Measurements from ENCODE around the gene PITPNB. TPM values are rescaled to one million over a fixed set of nuclear protein-coding genes. Genes with fewer than 3 reads are reported as not detected.
A peak's percentile ranks its signal among the peaks of the same experiment; 100 is the strongest.

The PITPNB gene
- total RNA-seq, 1 donor, result 30.8 TPM

DNA sequence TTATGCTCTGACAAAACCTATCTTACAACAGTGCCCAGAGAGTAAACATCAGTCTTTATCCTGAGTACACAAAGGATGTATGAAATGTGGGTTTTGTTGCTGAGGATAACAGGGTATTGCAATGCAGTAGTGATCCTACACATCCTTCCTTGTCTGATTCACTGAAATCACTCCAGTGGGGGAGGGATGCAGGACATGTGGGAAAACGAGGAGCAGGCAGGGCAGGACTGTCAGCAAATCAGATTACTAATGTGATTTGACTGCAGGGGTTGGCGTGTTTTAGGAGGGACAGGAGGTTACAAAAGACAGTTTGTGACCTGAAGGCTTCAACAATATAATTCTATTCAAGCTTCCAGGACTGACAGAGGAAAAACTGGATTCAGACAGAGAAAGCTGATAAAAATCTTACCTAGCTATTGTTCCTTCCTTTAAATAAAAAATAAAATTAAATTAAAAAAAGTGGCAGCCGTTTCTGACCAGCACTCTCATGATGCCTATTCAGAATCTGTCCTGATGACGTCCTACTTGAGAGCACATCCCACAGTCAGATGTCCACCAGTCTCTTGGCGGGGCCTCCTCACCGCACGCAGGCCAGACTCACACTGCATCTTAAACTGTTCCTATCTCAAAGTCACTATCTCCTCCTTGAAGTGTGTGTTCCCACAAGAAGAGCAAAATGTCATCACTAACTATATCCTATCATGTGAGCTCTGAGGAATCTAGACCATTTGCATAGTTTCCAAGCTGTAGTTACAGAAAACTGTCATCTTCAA is 66.9 kb downstream of the PITPNB start:
- no peaks in the 10 kb centered on the region for H3K27me3 ChIP-seq (ENCODE audit: insufficient read depth, low read length)
- no peaks in the 10 kb centered on the region for H4K20me1 ChIP-seq (ENCODE audit: insufficient read depth, low read length)
- H3K9me3 ChIP-seq (ENCODE audit: low read depth, low read length), result no peaks in the 10 kb centered on the region
- H3K27ac ChIP-seq (ENCODE audit: low read depth, low read length), result no peak overlapping the region
- no peak for DNase-seq (ENCODE audit: insufficient read length, low spot score, missing footprints)
- TF ChIP-seq, protein P1, sequence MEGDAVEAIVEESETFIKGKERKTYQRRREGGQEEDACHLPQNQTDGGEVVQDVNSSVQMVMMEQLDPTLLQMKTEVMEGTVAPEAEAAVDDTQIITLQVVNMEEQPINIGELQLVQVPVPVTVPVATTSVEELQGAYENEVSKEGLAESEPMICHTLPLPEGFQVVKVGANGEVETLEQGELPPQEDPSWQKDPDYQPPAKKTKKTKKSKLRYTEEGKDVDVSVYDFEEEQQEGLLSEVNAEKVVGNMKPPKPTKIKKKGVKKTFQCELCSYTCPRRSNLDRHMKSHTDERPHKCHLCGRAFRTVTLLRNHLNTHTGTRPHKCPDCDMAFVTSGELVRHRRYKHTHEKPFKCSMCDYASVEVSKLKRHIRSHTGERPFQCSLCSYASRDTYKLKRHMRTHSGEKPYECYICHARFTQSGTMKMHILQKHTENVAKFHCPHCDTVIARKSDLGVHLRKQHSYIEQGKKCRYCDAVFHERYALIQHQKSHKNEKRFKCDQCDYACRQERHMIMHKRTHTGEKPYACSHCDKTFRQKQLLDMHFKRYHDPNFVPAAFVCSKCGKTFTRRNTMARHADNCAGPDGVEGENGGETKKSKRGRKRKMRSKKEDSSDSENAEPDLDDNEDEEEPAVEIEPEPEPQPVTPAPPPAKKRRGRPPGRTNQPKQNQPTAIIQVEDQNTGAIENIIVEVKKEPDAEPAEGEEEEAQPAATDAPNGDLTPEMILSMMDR (IDR thresholded peaks at IDR 0.05; ENCODE audit: extremely low read depth, low read depth, low read length), result no peak
- peaks cover 65% of the 10 kb centered on the region for H3K36me3 ChIP-seq (ENCODE audit: insufficient read depth, low read length)
- H3K79me2 ChIP-seq (ENCODE audit: insufficient read depth, low read length), result peaks cover 15% of the 10 kb centered on the region
- H3K4me2 ChIP-seq (ENCODE audit: insufficient read depth, low read length), result no peak overlapping the region
- H3K4me3 ChIP-seq (ENCODE audit: insufficient read depth, low read length), result no peak overlapping the region
- H3K4me1 ChIP-seq (ENCODE audit: insufficient read depth, low read length), result peaks cover 9% of the 10 kb centered on the region
- H2AFZ ChIP-seq (ENCODE audit: low read length), result no peak overlapping the region

DNA sequence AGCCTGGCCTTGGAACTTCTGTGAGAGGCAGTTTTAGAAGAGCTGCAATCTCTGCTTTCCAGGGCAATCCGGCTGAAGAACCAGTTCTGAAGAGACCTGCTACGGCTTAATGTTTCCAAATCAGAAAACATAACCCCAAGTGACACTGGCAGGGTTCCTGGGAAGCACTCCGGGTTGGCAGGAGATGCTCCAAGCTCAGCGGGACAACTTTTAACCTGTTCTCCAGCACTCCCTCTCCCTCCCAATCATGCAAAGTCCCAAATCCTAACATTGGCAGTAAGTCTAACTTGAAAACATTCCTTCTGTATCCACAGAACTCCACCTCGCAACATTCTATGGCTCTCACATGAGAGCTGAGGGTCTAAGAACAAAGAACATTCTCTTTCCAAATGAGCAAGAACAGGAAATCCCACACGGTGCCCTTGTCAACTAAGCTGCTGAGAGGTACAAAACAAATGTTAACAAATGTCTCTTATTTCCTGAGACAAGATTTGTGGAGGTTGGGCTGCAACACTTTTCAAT is 69.0 kb downstream of the PITPNB start:
- no peak overlapping the region for H3K4me3 ChIP-seq (ENCODE audit: insufficient read depth, low read length)
- H3K9me3 ChIP-seq (ENCODE audit: low read depth, low read length), result no peaks in the 10 kb centered on the region
- H2AFZ ChIP-seq (ENCODE audit: low read length), result no peak overlapping the region
- no peak overlapping the region for H3K4me2 ChIP-seq (ENCODE audit: insufficient read depth, low read length)
- no peaks in the 10 kb centered on the region for H3K27me3 ChIP-seq (ENCODE audit: insufficient read depth, low read length)
- no peaks in the 10 kb centered on the region for H4K20me1 ChIP-seq (ENCODE audit: insufficient read depth, low read length)
- no peak for DNase-seq (ENCODE audit: insufficient read length, low spot score, missing footprints)
- TF ChIP-seq, protein P1 (IDR thresholded peaks at IDR 0.05; ENCODE audit: extremely low read depth, low read depth, low read length), result no peak
- peak overlapping the region; percentile 42 for H3K27ac ChIP-seq (ENCODE audit: low read depth, low read length)
- peaks cover 48% of the 10 kb centered on the region for H3K36me3 ChIP-seq (ENCODE audit: insufficient read depth, low read length)
- peaks cover 9% of the 10 kb centered on the region for H3K4me1 ChIP-seq (ENCODE audit: insufficient read depth, low read length)
- peaks cover 3% of the 10 kb centered on the region for H3K79me2 ChIP-seq (ENCODE audit: insufficient read depth, low read length)

DNA sequence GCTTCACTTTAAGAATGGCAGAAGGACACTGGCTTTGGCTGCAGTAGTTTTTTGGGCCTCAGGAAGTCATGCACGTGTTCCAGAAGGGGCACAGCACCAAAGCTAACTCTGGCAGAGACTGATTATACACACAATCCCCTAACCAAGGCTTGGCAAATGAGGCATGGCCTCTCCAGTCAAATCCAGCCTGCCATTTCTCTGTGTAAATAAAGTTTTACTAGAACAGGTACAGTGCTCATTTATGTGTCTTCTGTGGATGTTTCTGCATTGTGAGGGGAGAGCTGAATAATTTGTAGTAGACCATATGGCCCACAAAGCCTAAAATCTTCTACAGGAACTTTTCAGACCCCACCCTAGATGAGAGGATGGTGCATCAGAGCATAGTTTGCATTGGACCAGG is 71.1 kb downstream of the PITPNB start:
- H3K36me3 ChIP-seq (ENCODE audit: insufficient read depth, low read length), result peaks cover 35% of the 10 kb centered on the region
- no peak overlapping the region for H3K27ac ChIP-seq (ENCODE audit: low read depth, low read length)
- H3K4me2 ChIP-seq (ENCODE audit: insufficient read depth, low read length), result no peak overlapping the region
- H3K4me1 ChIP-seq (ENCODE audit: insufficient read depth, low read length), result peaks cover 9% of the 10 kb centered on the region
- no peak for DNase-seq (ENCODE audit: insufficient read length, low spot score, missing footprints)
- H4K20me1 ChIP-seq (ENCODE audit: insufficient read depth, low read length), result no peaks in the 10 kb centered on the region
- H2AFZ ChIP-seq (ENCODE audit: low read length), result no peak overlapping the region
- no peaks in the 10 kb centered on the region for H3K79me2 ChIP-seq (ENCODE audit: insufficient read depth, low read length)
- no peak overlapping the region for H3K4me3 ChIP-seq (ENCODE audit: insufficient read depth, low read length)
- TF ChIP-seq, protein P1 (IDR thresholded peaks at IDR 0.05; ENCODE audit: extremely low read depth, low read depth, low read length), result no peak
- H3K27me3 ChIP-seq (ENCODE audit: insufficient read depth, low read length), result no peaks in the 10 kb centered on the region
- no peaks in the 10 kb centered on the region for H3K9me3 ChIP-seq (ENCODE audit: low read depth, low read length)

DNA sequence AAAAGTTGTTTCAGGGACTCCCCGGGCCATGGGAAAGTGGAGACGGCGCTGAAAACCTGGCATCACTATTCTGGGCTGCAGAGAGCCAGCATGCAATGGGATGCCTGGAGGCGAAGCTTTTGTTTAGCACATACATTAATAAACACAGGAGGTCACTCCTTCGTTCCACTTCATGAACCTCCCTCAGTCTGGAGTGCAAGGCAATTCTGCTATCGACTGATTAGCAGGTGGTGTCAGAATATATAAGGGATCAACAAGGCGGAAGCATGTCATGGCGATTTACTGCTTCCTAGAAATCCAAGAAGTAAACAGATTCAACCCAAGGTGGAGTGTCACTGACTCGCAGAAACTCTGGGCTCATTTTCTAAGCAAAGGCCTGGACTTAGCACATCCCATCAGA is 72.1 kb downstream of the PITPNB start:
- Histone ChIP-seq H3K4me3 (ENCODE audit: insufficient read depth, low read length) (no peak overlapping the region), H3K27ac (ENCODE audit: low read depth, low read length) (no peak overlapping the region), H3K36me3 (ENCODE audit: insufficient read depth, low read length) (peaks cover 27% of the 10 kb centered on the region), H3K4me1 (ENCODE audit: insufficient read depth, low read length) (peaks cover 9% of the 10 kb centered on the region), H4K20me1 (ENCODE audit: insufficient read depth, low read length) (no peaks in the 10 kb centered on the region), H3K27me3 (ENCODE audit: insufficient read depth, low read length) (no peaks in the 10 kb centered on the region), H3K79me2 (ENCODE audit: insufficient read depth, low read length) (no peaks in the 10 kb centered on the region), H3K4me2 (ENCODE audit: insufficient read depth, low read length) (no peak overlapping the region), H3K9me3 (ENCODE audit: low read depth, low read length) (no peaks in the 10 kb centered on the region), H2AFZ (ENCODE audit: low read length) (no peak overlapping the region)
- DNase-seq (ENCODE audit: insufficient read length, low spot score, missing footprints), result no peak
- TF ChIP-seq, protein P1 (IDR thresholded peaks at IDR 0.05; ENCODE audit: extremely low read depth, low read depth, low read length), result no peak

Measured in osteoblast (primary cell).